GM18526 (cell line): ENCODE measurements around the gene MGMT.

Source experiments
- POLR2A ChIP-seq: IDR thresholded peaks from 3 replicates; pipeline ENCODE4 v1.6.1; 2011; ENCODE audit not compliant: insufficient read length; ENCODE audit errors: extremely low read depth

MGMT gene

GRCh38 chr10:129501652-129502436 lies 34.8 kb downstream of the MGMT start:
- no peak for TF ChIP-seq POLR2A

- TF ChIP-seq POLR2A: no peak
Measured at GRCh38 chr10:129502448-129502847, 35.4 kb downstream of the MGMT start.

GRCh38 chr10:129505500-129506075 lies 38.5 kb downstream of the MGMT start:
- TF ChIP-seq POLR2A: no peak

GRCh38 chr10:129506101-129506797 lies 39.2 kb downstream of the MGMT start:
- no peak for TF ChIP-seq POLR2A

- TF ChIP-seq POLR2A: no peak
Measured at GRCh38 chr10:129507216-129507889, 40.3 kb downstream of the MGMT start.

- TF ChIP-seq POLR2A: no peak
Measured at GRCh38 chr10:129509155-129509554, 42.1 kb downstream of the MGMT start.

GRCh38 chr10:129509835-129510234 lies 42.8 kb downstream of the MGMT start:
- no peak for TF ChIP-seq POLR2A

- TF ChIP-seq POLR2A: no peak
Measured at GRCh38 chr10:129511086-129511485, 44.0 kb downstream of the MGMT start.

- no peak for TF ChIP-seq POLR2A
Measured at GRCh38 chr10:129511758-129512157, 44.7 kb downstream of the MGMT start.

- TF ChIP-seq POLR2A: no peak
Measured at GRCh38 chr10:129513312-129513711, 46.3 kb downstream of the MGMT start.

GRCh38 chr10:129514568-129515451 lies 47.8 kb downstream of the MGMT start:
- no peak for TF ChIP-seq POLR2A

GRCh38 chr10:129516846-129517679 lies 50.0 kb downstream of the MGMT start:
- no peak for TF ChIP-seq POLR2A

GRCh38 chr10:129517680-129518057 lies 50.6 kb downstream of the MGMT start:
- TF ChIP-seq POLR2A: no peak

- no peak for TF ChIP-seq POLR2A
Measured at GRCh38 chr10:129518793-129519192, 51.8 kb downstream of the MGMT start.

- TF ChIP-seq POLR2A: no peak
Measured at GRCh38 chr10:129520440-129521080, 53.5 kb downstream of the MGMT start.
